H1 (cell line): ENCODE data around the gene WDFY3. TPM values are rescaled to one million over a fixed set of nuclear protein-coding genes. Genes with fewer than 3 reads are reported as not detected.

Experiments
- CTCF ChIA-PET: fragments of 300-600 bp; sonication (Branson Sonifier 250); formaldehyde crosslinking; loops from one replicate; lab custom pipeline; 2021; ENCODE audit not compliant: partially characterized antibody; lab: Charles Lee
- POLR2A ChIA-PET: fragments of 300-600 bp; sonication (Branson Sonifier 250); formaldehyde crosslinking; loops from one replicate; lab custom pipeline; 2021; ENCODE audit warnings: inconsistent platforms; ENCODE audit not compliant: partially characterized antibody; lab: Charles Lee
- DNase-seq, 2 experiments: peaks; one replicate each; pipeline versions ENCODE4 v3.0.0 to v3.0.0-alpha.2; 2010 to 2022; ENCODE audit warnings: low spot score in 2 of 2, low read depth in 1 of 2, mixed read lengths in 1 of 2
- FAIRE-seq: peaks from 2 replicates; lab custom pipeline; 2011; peaks lifted over from hg19 to GRCh38; lab: Jason Lieb, UNC
- H2AFZ ChIP-seq: 2 replicates; pipeline ENCODE4 v1.8.1; 2012; ENCODE audit warnings: low read length, inconsistent platforms
- H2AK5ac ChIP-seq: 2 replicates; pipeline ENCODE4 v1.6.1; 2013; ENCODE audit warnings: low read depth, low read length
- H2BK120ac ChIP-seq: replicated peaks from 2 replicates; pipeline ENCODE3; 2013; ENCODE audit warnings: low read depth, low read length, inconsistent platforms
- H2BK12ac ChIP-seq: 2 replicates; pipeline ENCODE4 v1.6.1; 2013; ENCODE audit warnings: low read depth, low read length
- H2BK15ac ChIP-seq: 2 replicates; pipeline ENCODE4 v1.6.1; 2013; ENCODE audit warnings: low read length
- H2BK20ac ChIP-seq: 2 replicates; pipeline ENCODE4 v1.6.1; 2013; ENCODE audit warnings: low read length
- H2BK5ac ChIP-seq: 2 replicates; pipeline ENCODE4 v1.6.1; 2013; ENCODE audit warnings: low read depth, low read length
- H3K14ac ChIP-seq: 2 replicates; pipeline ENCODE4 v1.6.1; 2013; ENCODE audit warnings: inconsistent platforms; ENCODE audit not compliant: insufficient read length
- H3K18ac ChIP-seq: 2 replicates; pipeline ENCODE4 v1.6.1; 2013; ENCODE audit warnings: low read length; ENCODE audit errors: extremely low read depth
- H3K23ac ChIP-seq: 2 replicates; pipeline ENCODE4 v1.6.1; 2013; ENCODE audit warnings: inconsistent platforms; ENCODE audit not compliant: insufficient read length
- H3K23me2 ChIP-seq: 2 replicates; pipeline ENCODE4 v1.6.1; 2013; ENCODE audit warnings: low read depth, low read length
- H3K27ac ChIP-seq: 2 replicates; pipeline ENCODE4 v1.6.1; 2011; ENCODE audit warnings: low read depth, low read length, inconsistent platforms
- H3K27me3 ChIP-seq, 4 experiments: replicated peaks in 1 of 4; 1 replicate in 1 of 4; 2 replicates in 3 of 4; pipeline versions ENCODE4 v1.6.1 to v1.8.1; 2011 to 2013; ENCODE audit warnings: low read length in 3 of 4, mild to moderate bottlenecking in 3 of 4, inconsistent platforms in 2 of 4, mixed read lengths in 2 of 4, moderate library complexity in 1 of 4; ENCODE audit not compliant: control insufficient read depth in 3 of 4, insufficient read depth in 3 of 4; ENCODE audit errors: extremely low read depth in 1 of 4
- H3K36me3 ChIP-seq, 4 experiments: 2 replicates each; pipeline versions ENCODE4 v1.6.1 to v1.8.1; 2011 to 2013; ENCODE audit warnings: mild to moderate bottlenecking in 4 of 4, low read length in 3 of 4, moderate library complexity in 2 of 4, control low read depth in 1 of 4, inconsistent platforms in 1 of 4; ENCODE audit not compliant: insufficient read depth in 4 of 4, control insufficient read depth in 2 of 4
- H3K4ac ChIP-seq: replicated peaks from 2 replicates; pipeline ENCODE3; 2013; ENCODE audit warnings: low read length, low read depth, mixed read lengths, inconsistent platforms; ENCODE audit not compliant: insufficient read length
- H3K4me1 ChIP-seq, 4 experiments: replicated peaks in 1 of 4; 1 replicate in 1 of 4; 2 replicates in 3 of 4; pipeline versions ENCODE4 v1.6.1 to v1.8.1; 2011 to 2013; ENCODE audit warnings: low read length in 3 of 4, inconsistent platforms in 2 of 4, mixed read lengths in 1 of 4; ENCODE audit not compliant: insufficient read depth in 4 of 4, control insufficient read depth in 3 of 4
- H3K4me2 ChIP-seq, 2 experiments: 2 replicates each; pipeline versions ENCODE4 v1.6.1 to v1.8.1; 2011 to 2013; ENCODE audit warnings: low read depth in 2 of 2, low read length in 2 of 2, control low read depth in 1 of 2, inconsistent platforms in 1 of 2, mild to moderate bottlenecking in 1 of 2; ENCODE audit not compliant: insufficient read depth in 1 of 2
- H3K4me3 ChIP-seq, 4 experiments: fragments of 200-600, 300-600 bp in 1 of 4; sonication (generic), shearing (Covaris generic), sonication (Bioruptor Twin) in 1 of 4; 2 replicates each; pipeline versions ENCODE4 v1.5.1 to v1.8.1; 2011 to 2016; ENCODE audit warnings: low read length in 4 of 4, low read depth in 3 of 4, control low read depth in 2 of 4, inconsistent platforms in 2 of 4, mild to moderate bottlenecking in 2 of 4, mixed read lengths in 1 of 4, moderate library complexity in 1 of 4; ENCODE audit not compliant: insufficient read depth in 2 of 4; ENCODE audit errors: extremely low read depth in 1 of 4
- H3K56ac ChIP-seq: replicated peaks from 2 replicates; pipeline ENCODE3; 2013; ENCODE audit warnings: low read depth, mild to moderate bottlenecking, mixed read lengths, low read length, inconsistent platforms; ENCODE audit not compliant: insufficient read length
- H3K79me1 ChIP-seq: 2 replicates; pipeline ENCODE4 v1.6.1; 2013; ENCODE audit warnings: low read depth, low read length, control low read depth
- H3K79me2 ChIP-seq, 2 experiments: 2 replicates each; pipeline versions ENCODE4 v1.6.1 to v1.8.1; 2012 to 2013; ENCODE audit warnings: low read length in 2 of 2, mild to moderate bottlenecking in 2 of 2, inconsistent platforms in 1 of 2; ENCODE audit not compliant: insufficient read depth in 2 of 2, control insufficient read depth in 1 of 2
- H3K9ac ChIP-seq, 4 experiments: replicated peaks in 1 of 4; 1 replicate in 1 of 4; 2 replicates in 3 of 4; pipeline versions ENCODE4 v1.6.1 to v1.8.1; 2011 to 2013; ENCODE audit warnings: low read depth in 3 of 4, low read length in 3 of 4, control low read depth in 2 of 4, mild to moderate bottlenecking in 2 of 4, moderate library complexity in 2 of 4, inconsistent platforms in 1 of 4; ENCODE audit errors: extremely low read depth in 1 of 4
- H3K9me3 ChIP-seq, 2 experiments: 2 replicates each; pipeline versions ENCODE4 v1.6.1 to v1.8.1; 2012 to 2013; ENCODE audit warnings: mild to moderate bottlenecking in 2 of 2, moderate library complexity in 2 of 2, control low read depth in 1 of 2, inconsistent platforms in 1 of 2, low read depth in 1 of 2, low read length in 1 of 2, mixed read lengths in 1 of 2; ENCODE audit not compliant: insufficient read depth in 2 of 2
- H4K20me1 ChIP-seq, 2 experiments: replicated peaks in 1 of 2; 2 replicates each; pipeline versions ENCODE3 to v1.8.1; 2011 to 2013; ENCODE audit warnings: inconsistent platforms in 2 of 2, low read length in 2 of 2, mild to moderate bottlenecking in 1 of 2; ENCODE audit not compliant: insufficient read depth in 2 of 2, control insufficient read depth in 1 of 2
- H4K5ac ChIP-seq: 2 replicates; pipeline ENCODE4 v1.6.1; 2013; ENCODE audit warnings: low read length, low read depth, mixed read lengths, inconsistent platforms; ENCODE audit not compliant: insufficient read length
- H4K8ac ChIP-seq: 2 replicates; pipeline ENCODE4 v1.8.0; 2013; ENCODE audit warnings: mild to moderate bottlenecking, moderate library complexity, low read length, inconsistent platforms; ENCODE audit not compliant: insufficient read depth; ENCODE audit errors: extremely low read depth
- H4K91ac ChIP-seq: replicated peaks from 2 replicates; pipeline ENCODE3; 2013; ENCODE audit warnings: low read length, mixed read lengths, inconsistent platforms; ENCODE audit not compliant: insufficient read length
- ASH2L ChIP-seq: fragments of 200-600, 300-600 bp; sonication (generic); IDR thresholded peaks from one replicate; pipeline ENCODE4 v1.7.1; 2017; ENCODE audit warnings: low read length
- CEBPB ChIP-seq: IDR thresholded peaks from 2 replicates; pipeline ENCODE4 v1.6.1; 2012; ENCODE audit warnings: low read depth, low read length
- CREB1 ChIP-seq: IDR thresholded peaks from 2 replicates; pipeline ENCODE4 v1.6.1; 2012; ENCODE audit warnings: inconsistent platforms
- HDAC6 ChIP-seq: IDR thresholded peaks from one replicate; pipeline ENCODE4 v1.7.1; 2012; ENCODE audit warnings: low read depth, mild to moderate bottlenecking, inconsistent platforms, low read length, moderate library complexity
- JUND ChIP-seq: IDR thresholded peaks from 2 replicates; pipeline ENCODE4 v1.6.1; 2011; ENCODE audit warnings: mild to moderate bottlenecking, improper control_type of control experiment, low read length
- KDM1A ChIP-seq: fragments of 200-600, 300-600 bp; sonication (generic); IDR thresholded peaks from 2 replicates; pipeline ENCODE4 v1.7.1; 2016; ENCODE audit warnings: mild to moderate bottlenecking, low read length, borderline replicate concordance
- NRF1 ChIP-seq: IDR thresholded peaks from 2 replicates; pipeline ENCODE4 v1.6.1; 2011; ENCODE audit warnings: mild to moderate bottlenecking, low read depth, low read length, improper control_type of control experiment
- POLR2AphosphoS5 ChIP-seq: IDR thresholded peaks from 2 replicates; pipeline ENCODE4 v1.6.1; 2011; ENCODE audit warnings: low read depth, low read length
- RBBP5 ChIP-seq: IDR thresholded peaks from 2 replicates; pipeline ENCODE4 v1.7.1; 2012; ENCODE audit warnings: low read depth, mild to moderate bottlenecking, inconsistent platforms, low read length, moderate library complexity, borderline replicate concordance
- RNF2 ChIP-seq: fragments of 200-900, 300-1000 bp; sonication (generic); IDR thresholded peaks from 2 replicates; pipeline ENCODE4 v1.7.1; 2016; ENCODE audit warnings: borderline replicate concordance, low read depth, mild to moderate bottlenecking, antibody characterized with exemption, low read length; ENCODE audit not compliant: poor library complexity, severe bottlenecking; ENCODE audit errors: missing control alignments
- WGBS, 2 experiments: shearing (Covaris generic) in 1 of 2; methylation state at CpG; one replicate each; pipeline versions ENCODE4 v1.1.6 to v1.1.7; 2013 to 2015; ENCODE audit warnings: low lambda C conversion rate in 2 of 2, mixed read lengths in 2 of 2, inconsistent platforms in 1 of 2, low coverage in 1 of 2, missing lambda C conversion rate in 1 of 2; ENCODE audit not compliant: insufficient replicate concordance in 2 of 2, insufficient coverage in 1 of 2, insufficient read length in 1 of 2; ENCODE audit errors: extremely low coverage in 1 of 2, missing lambda C conversion rate in 1 of 2; 5-methylcytosine and 5-hydroxymethylcytosine counted together
- polyA plus RNA-seq, 7 experiments: library from polyadenylated mRNA; depleted of rRNA in 3 of 7; stranded (reverse) in 5 of 7; unstranded in 2 of 7; fragments of >200 nt in 5 of 7; fragments of 200-250 nt in 2 of 7; gene quantifications; 1 replicate in 5 of 7; 2 replicates in 1 of 7; 4 replicates in 1 of 7; pipeline versions ENCODE4 v1.2.1 to v1.2.3, GENCODE V29; 2011 to 2013; ENCODE audit warnings: missing spikeins in 2 of 7, mixed read lengths in 2 of 7
- total RNA-seq: library from RNA; stranded (reverse); fragmentation: NEBNext Ultra II Directional; extraction: Animal tissue kit (Norgen Biotek cat#: 25700); gene quantifications from 2 replicates; pipeline ENCODE4 v1.2.1, GENCODE V29; 2021
- TF ChIP-seq, protein P1 (sequence below): IDR thresholded peaks from 2 replicates; pipeline ENCODE4 v1.6.1; 2011; ENCODE audit warnings: low read length, improper control_type of control experiment

Gene WDFY3
- total and polyA plus RNA-seq, 2 of the 8 experiments (the other 6 are each of a cell fraction or from before 2014, with no cell fraction given) = 25.6 to 62.4 TPM

DNA sequence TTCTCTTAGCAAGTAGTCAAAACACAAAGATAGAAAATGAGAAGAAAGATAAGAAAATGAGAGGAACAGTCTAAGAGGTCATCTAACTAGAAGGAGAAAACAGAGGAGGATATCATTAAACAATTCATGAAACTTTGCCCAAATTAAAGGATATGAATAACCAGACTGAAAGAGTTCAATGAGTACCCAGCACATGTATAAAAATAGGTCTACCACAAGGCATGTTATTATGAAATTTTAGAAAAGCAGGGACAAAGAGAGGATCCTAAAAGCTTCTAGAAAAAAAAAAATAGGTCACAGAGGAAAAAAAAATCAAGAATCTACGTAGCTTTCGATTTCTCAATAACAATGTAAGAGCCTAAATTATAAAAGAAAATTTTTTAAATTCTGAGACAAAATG lies 118.5 kb downstream of the WDFY3 start:
- FAIRE-seq (no peak), DNase-seq (no peak)
- H2AK5ac ChIP-seq = no peak overlapping the region
- no peak overlapping the region for H2BK5ac ChIP-seq
- H4K5ac ChIP-seq = no peak overlapping the region
- no peak overlapping the region for H3K56ac ChIP-seq
- no peak overlapping the region for H3K18ac ChIP-seq
- no peak overlapping the region for H4K91ac ChIP-seq
- no peak overlapping the region for H3K14ac ChIP-seq
- no peak overlapping the region for H3K27ac ChIP-seq
- CTCF ChIA-PET = interaction anchor here (1.0 kb wide), 1 partner anchor 9 kb away, joined by 8 read pairs; no protein-coding TSS in a partner anchor
- 95% methylated on average over 2 of the region's 2 CpGs; no CpG with 5 or more reads in 1 of the 2 experiments for WGBS, 2 experiments
- H2BK20ac ChIP-seq = no peak overlapping the region
- no peaks in the 10 kb centered on the region for H4K20me1 ChIP-seq
- no peaks in the 10 kb centered on the region for H3K27me3 ChIP-seq
- no peak overlapping the region for H2BK120ac ChIP-seq
- no peaks in the 10 kb centered on the region for H3K79me1 ChIP-seq
- no peak overlapping the region for H3K9ac ChIP-seq
- peaks cover 4 to 10% (median 5%) of the 10 kb centered on the region in 4 experiments; a peak in 5 of 8 replicates for H3K36me3 ChIP-seq
- H3K4me2 ChIP-seq = no peak overlapping the region
- H3K4me3 ChIP-seq = no peak overlapping the region
- H3K4ac ChIP-seq = no peak overlapping the region
- H2BK15ac ChIP-seq = no peak overlapping the region
- H3K4me1 ChIP-seq = no peaks in the 10 kb centered on the region
- POLR2A ChIA-PET = interaction anchor here (0.9 to 1.2 kb wide), 2 partner anchors 24 to 101 kb away, joined by 3 read pairs; no protein-coding TSS in a partner anchor
- no peak overlapping the region for H2BK12ac ChIP-seq
- H2AFZ ChIP-seq = no peak overlapping the region
- peaks cover 0 to 4% of the 10 kb centered on the region in 2 experiments; a peak in 2 of 4 replicates for H3K79me2 ChIP-seq
- H4K8ac ChIP-seq = no peak overlapping the region
- no peaks in the 10 kb centered on the region for H3K9me3 ChIP-seq
- no peaks in the 10 kb centered on the region for H3K23me2 ChIP-seq
- H3K23ac ChIP-seq = no peak overlapping the region
- no peak for TF ChIP-seq ASH2L
- TF ChIP-seq NRF1 = no peak
- TF ChIP-seq KDM1A = no peak
- no peak for TF ChIP-seq POLR2AphosphoS5
- no peak for TF ChIP-seq RNF2
- no peak for TF ChIP-seq CEBPB
- TF ChIP-seq, protein P1, sequence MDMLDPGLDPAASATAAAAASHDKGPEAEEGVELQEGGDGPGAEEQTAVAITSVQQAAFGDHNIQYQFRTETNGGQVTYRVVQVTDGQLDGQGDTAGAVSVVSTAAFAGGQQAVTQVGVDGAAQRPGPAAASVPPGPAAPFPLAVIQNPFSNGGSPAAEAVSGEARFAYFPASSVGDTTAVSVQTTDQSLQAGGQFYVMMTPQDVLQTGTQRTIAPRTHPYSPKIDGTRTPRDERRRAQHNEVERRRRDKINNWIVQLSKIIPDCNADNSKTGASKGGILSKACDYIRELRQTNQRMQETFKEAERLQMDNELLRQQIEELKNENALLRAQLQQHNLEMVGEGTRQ = no peak
- no peak for TF ChIP-seq RBBP5
- TF ChIP-seq HDAC6 = no peak
- no peak for TF ChIP-seq CREB1
- no peak for TF ChIP-seq JUND
